Ovary (tissue), 9 donors: Measurements from ENCODE around the gene ZBTB33. TPM values are rescaled to one million over a fixed set of nuclear protein-coding genes. Genes with fewer than 3 reads are reported as not detected.

Experiments used
- DNase-seq, 5 donors: peaks; one replicate each; pipeline ENCODE4 v3.0.0-alpha.2; 2019 to 2020
- H3K27ac ChIP-seq, 2 donors: fragments of 200-600 bp; one replicate each; pipeline versions ENCODE4 v1.5.1 to v1.8.0; 2019 to 2022
- H3K27me3 ChIP-seq: fragments of 200-600 bp; one replicate; pipeline ENCODE4 v1.8.0; 2022
- H3K36me3 ChIP-seq: fragments of 200-600 bp; sonication (generic); one replicate; pipeline ENCODE4 v1.5.1; 2019
- H3K4me1 ChIP-seq: one replicate; pipeline ENCODE4 v1.8.1; 2013; ENCODE audit warnings: mild to moderate bottlenecking, moderate library complexity; ENCODE audit not compliant: insufficient read depth
- H3K4me3 ChIP-seq: fragments of 200-600 bp; sonication (generic); one replicate; pipeline ENCODE4 v1.5.1; 2017
- H3K9me3 ChIP-seq, 2 donors: fragments of 200-600 bp in 1 of 2; sonication (generic) in 1 of 2; one replicate each; pipeline versions ENCODE4 v1.5.1 to v1.8.1; 2013 to 2019; ENCODE audit warnings: mild to moderate bottlenecking in 1 of 2, moderate library complexity in 1 of 2
- EP300 ChIP-seq: sonication (generic); formaldehyde crosslinking; IDR thresholded peaks from one replicate; pipeline ENCODE4 v1.6.1; 2017; ENCODE audit warnings: antibody characterized with exemption
- POLR2A ChIP-seq: fragments of 450-650 bp; IDR thresholded peaks from one replicate; pipeline ENCODE4 v1.6.1; 2017; ENCODE audit warnings: antibody characterized with exemption, mild to moderate bottlenecking, moderate library complexity
- WGBS, 3 donors: extraction: QIAGEN DNeasy Blood & Tissue Kit in 1 of 3; methylation state at CpG; one replicate each; pipeline versions ENCODE4 v1.1.5 to v1.1.7; 2013 to 2017; 5-methylcytosine and 5-hydroxymethylcytosine counted together
- intact Hi-C, 4 donors: fragments of 100-400 bp; cut with DNase I; formaldehyde crosslinking; loops; one replicate each; pipeline versions ENCODE4 v1.11.0 to v1.15.1; 2022 to 2023
- polyA plus RNA-seq, 2 donors: library from polyadenylated mRNA; stranded (reverse); fragments of 200-250 nt in 1 of 2; fragments of 350-450 nt in 1 of 2; fragmentation: Illumina TruSeq in 1 of 2; extraction: RNeasy Lipid Tissue Mini Kit (QIAGEN cat#74804) in 1 of 2; gene quantifications; one replicate each; pipeline ENCODE4 v1.2.3, GENCODE V29; 2013 to 2014
- total RNA-seq, 7 donors: library from RNA; depleted of rRNA in 2 of 7; stranded (reverse); fragments of >200 nt in 2 of 7; fragmentation: NEBNext Ultra II Directional in 3 of 7; extraction: Animal tissue kit (Norgen Biotek cat#: 25700) in 3 of 7; gene quantifications; one replicate each; pipeline versions ENCODE4 v1.1.0 to v1.2.4, GENCODE V29; 2016 to 2023
- TF ChIP-seq, protein P1 (sequence below), 3 donors: fragments of 450-650 bp in 2 of 3; fragments of 200-600 bp in 1 of 3; IDR thresholded peaks; one replicate each; pipeline versions ENCODE4 v1.5.1 to v1.8.0; 2016 to 2022; ENCODE audit warnings: antibody characterized with exemption in 3 of 3, mild to moderate bottlenecking in 1 of 3
- donor health status: DM: no; HTN: no; CAD: no; lungs with moderate emphysema.
- donor health status: DM: no; HTN: no; CAD: no.
- donor health status: Bipolar disorder and iron deficiency.
- donor health status: DM: yes; HTN: yes; CAD: no.
- donor health status: DM: no; HTN: no; CAD: no.
- donor health status: DM: yes; HTN: yes; CAD: no.

ZBTB33 gene
- total and polyA plus RNA-seq, 9 donors = 6.6 to 20.0 (median 14.9) TPM

DNA sequence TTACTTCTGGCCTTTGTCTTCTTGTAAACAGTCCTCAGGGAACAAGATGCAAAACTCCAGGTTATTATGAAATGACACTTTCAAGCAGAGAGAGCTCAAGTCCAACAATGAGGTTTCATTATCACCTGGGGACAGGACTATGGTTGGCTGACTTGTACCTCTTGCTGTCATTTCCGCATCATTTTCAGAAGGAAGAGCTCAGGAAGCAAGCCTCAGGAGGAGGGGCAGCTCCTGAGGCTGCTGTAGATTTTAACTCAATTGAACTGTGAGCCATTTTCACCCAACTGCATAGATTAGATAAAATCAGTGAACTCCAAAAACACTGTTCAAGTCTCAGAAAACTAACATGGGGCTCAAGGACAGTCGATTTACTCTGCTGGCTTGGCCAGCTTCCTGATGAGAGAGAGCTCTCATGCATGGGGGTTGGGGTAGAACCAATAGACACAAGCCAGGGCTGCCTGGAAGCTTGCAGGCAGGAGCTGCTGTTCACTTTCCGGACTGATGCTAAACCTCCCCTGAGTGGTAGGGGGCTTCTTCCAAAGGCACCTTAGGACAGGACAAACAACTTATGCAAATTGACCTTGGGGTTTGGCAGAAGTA lies 37.0 kb downstream of the ZBTB33 start:
- H3K27ac ChIP-seq = no peak overlapping the region
- H3K27me3 ChIP-seq = no peaks in the 10 kb centered on the region
- TF ChIP-seq EP300 = no peak
- TF ChIP-seq POLR2A = no peak
- TF ChIP-seq, protein P1, sequence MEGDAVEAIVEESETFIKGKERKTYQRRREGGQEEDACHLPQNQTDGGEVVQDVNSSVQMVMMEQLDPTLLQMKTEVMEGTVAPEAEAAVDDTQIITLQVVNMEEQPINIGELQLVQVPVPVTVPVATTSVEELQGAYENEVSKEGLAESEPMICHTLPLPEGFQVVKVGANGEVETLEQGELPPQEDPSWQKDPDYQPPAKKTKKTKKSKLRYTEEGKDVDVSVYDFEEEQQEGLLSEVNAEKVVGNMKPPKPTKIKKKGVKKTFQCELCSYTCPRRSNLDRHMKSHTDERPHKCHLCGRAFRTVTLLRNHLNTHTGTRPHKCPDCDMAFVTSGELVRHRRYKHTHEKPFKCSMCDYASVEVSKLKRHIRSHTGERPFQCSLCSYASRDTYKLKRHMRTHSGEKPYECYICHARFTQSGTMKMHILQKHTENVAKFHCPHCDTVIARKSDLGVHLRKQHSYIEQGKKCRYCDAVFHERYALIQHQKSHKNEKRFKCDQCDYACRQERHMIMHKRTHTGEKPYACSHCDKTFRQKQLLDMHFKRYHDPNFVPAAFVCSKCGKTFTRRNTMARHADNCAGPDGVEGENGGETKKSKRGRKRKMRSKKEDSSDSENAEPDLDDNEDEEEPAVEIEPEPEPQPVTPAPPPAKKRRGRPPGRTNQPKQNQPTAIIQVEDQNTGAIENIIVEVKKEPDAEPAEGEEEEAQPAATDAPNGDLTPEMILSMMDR (IDR thresholded peaks at IDR 0.05) = no peak
- intact Hi-C loops = no loop called here
- WGBS, 3 donors = 30 to 57% (median 45%) methylated on average over 3 of the region's 3 CpGs
- H3K9me3 ChIP-seq = no peaks in the 10 kb centered on the region
- no peaks in the 10 kb centered on the region for H3K36me3 ChIP-seq
- no peaks in the 10 kb centered on the region for H3K4me1 ChIP-seq
- H3K4me3 ChIP-seq = no peak overlapping the region
- no peak for DNase-seq

DNA sequence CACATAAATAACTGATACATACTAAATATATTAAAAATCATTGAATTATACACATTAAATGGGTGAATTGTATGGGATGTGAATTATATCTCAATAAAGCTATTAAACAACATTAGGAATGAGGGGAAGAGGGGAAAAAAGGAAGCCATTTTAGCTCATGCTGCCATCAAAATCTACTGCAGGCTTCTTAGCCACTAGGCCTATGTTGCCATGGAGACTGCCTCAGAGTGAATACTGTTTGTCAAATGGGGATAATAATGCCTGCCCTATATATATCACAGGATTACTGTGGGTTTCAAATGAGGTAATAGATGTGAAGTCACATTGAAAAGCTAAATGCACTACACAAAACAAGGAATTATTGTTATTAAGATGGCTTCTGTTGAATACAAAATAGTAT lies 39.5 kb downstream of the ZBTB33 start:
- Histone ChIP-seq H3K4me1 (no peaks in the 10 kb centered on the region), H3K36me3 (no peaks in the 10 kb centered on the region), H3K27me3 (no peaks in the 10 kb centered on the region), H3K27ac (no peak overlapping the region), H3K9me3 (no peaks in the 10 kb centered on the region), H3K4me3 (no peak overlapping the region)
- TF ChIP-seq, protein P1 (IDR thresholded peaks at IDR 0.05) = no peak
- no peak for TF ChIP-seq POLR2A
- no peak for TF ChIP-seq EP300
- DNase-seq = no peak
- intact Hi-C loops = no loop called here

DNA sequence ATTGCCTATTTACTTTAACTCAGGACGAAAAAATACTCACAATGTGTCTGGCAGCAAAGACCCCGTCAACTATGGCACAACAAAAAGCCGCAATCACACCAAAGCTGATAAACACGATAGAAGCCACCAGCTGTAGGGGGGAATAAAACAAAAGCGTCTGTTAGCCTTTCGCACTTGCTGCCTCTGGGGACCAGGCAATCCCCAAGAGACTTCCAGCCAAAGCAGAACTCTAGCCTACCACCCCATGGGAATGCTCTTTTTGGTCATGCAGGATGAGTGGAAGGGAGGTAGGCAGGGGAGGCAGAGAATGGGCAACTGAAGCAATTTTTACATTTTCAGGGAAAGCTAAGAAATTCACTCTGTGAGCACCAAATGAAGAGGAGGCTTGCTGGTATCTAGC lies 40.6 kb downstream of the ZBTB33 start:
- intact Hi-C loops = no loop called here
- H3K27ac ChIP-seq = no peak overlapping the region
- WGBS, 3 donors = 71 to 77% (median 76%) methylated on average over 6 of the region's 6 CpGs
- TF ChIP-seq EP300 (no peak), POLR2A (no peak)
- TF ChIP-seq, protein P1 (IDR thresholded peaks at IDR 0.05) = no peak
- H3K9me3 ChIP-seq = no peaks in the 10 kb centered on the region
- H3K4me3 ChIP-seq = no peak overlapping the region
- no peaks in the 10 kb centered on the region for H3K27me3 ChIP-seq
- H3K36me3 ChIP-seq = no peaks in the 10 kb centered on the region
- DNase-seq = no peak
- H3K4me1 ChIP-seq = no peaks in the 10 kb centered on the region

DNA sequence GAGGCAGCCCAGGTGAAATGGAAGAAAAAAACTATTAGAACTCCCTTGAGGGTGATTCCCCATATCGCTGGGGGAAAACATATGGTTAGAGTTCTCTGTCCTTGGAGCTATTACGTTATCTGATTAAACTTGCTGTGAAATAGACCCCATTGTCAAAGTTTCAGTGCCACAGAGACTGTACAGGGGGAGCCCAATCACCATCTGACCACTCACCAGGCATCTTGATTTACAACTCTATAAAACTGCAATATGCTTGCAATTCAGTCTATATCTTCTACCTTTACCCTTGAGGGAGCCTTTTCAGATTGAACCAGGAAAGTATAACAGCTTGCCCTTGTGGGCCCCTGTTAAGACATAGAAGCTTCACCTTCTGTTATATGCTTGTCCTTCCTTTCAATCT lies 42.4 kb downstream of the ZBTB33 start:
- no peaks in the 10 kb centered on the region for H3K36me3 ChIP-seq
- DNase-seq = no peak
- no peaks in the 10 kb centered on the region for H3K4me1 ChIP-seq
- no peak overlapping the region for H3K4me3 ChIP-seq
- intact Hi-C loops = no loop called here
- H3K27ac ChIP-seq = no peak overlapping the region
- no peaks in the 10 kb centered on the region for H3K27me3 ChIP-seq
- TF ChIP-seq POLR2A (no peak), EP300 (no peak)
- TF ChIP-seq, protein P1 (IDR thresholded peaks at IDR 0.05) = no peak
- no peaks in the 10 kb centered on the region for H3K9me3 ChIP-seq
- 48 to 65% (median 63%) methylated on average over 2 of the region's 2 CpGs for WGBS, 3 donors
